GM19455 (cell line): ENCODE results near the gene RBBP6.
"Not testable (repeated sequence)": the region's sequence is repeated elsewhere in the genome, so short reads cannot be mapped to it uniquely, and the experiment has no call there.

Experiments used
- ATAC-seq: cut with Tn5 transposase; IDR thresholded peaks from one replicate; pipeline ENCODE4 v1.9.1; 2021; ENCODE audit not compliant: unreplicated experiment

Gene RBBP6

GRCh38 chr16:24568392-24568791 lies 29.0 kb downstream of the RBBP6 start:
- no peak for ATAC-seq

GRCh38 chr16:24571096-24571495 lies 31.7 kb downstream of the RBBP6 start:
- ATAC-seq = no peak

DNA sequence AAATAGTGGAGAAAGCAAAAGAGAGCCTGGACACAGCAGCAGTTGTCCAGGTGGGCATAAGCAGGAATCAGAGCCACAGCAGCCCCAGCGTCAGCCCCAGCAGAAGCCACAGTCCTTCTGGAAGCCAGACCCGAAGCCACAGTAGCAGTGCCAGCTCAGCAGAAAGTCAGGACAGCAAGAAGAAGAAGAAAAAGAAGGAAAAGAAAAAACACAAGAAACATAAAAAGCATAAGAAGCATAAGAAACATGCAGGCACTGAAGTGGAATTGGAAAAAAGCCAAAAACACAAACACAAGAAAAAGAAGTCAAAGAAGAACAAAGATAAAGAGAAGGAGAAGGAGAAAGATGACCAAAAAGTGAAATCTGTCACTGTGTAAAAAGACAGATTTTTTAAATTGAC lies 32.7 kb downstream of the RBBP6 start:
- ATAC-seq = no peak

DNA sequence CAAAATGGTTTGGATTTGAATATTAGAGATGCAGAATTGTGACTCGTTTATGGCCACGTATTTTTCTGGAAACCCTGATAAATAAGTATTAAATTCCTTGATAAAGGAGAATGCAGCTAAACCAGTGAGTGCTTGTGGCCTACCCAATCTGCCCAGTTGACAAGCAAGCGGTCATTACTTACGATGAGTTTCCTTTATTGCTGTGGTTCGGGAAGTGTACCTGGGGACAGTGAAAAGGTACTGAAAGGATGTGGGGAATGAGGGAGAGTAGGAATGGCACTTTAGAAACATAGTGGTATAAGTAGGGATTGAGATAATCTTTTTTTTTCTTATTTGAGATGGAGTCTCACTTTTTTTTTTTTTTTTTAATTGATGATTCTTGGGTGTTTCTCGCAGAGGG lies 33.8 kb downstream of the RBBP6 start:
- ATAC-seq = no peak

GRCh38 chr16:24574515-24575485 lies 35.4 kb downstream of the RBBP6 start:
- ATAC-seq = not testable (repeated sequence)

DNA sequence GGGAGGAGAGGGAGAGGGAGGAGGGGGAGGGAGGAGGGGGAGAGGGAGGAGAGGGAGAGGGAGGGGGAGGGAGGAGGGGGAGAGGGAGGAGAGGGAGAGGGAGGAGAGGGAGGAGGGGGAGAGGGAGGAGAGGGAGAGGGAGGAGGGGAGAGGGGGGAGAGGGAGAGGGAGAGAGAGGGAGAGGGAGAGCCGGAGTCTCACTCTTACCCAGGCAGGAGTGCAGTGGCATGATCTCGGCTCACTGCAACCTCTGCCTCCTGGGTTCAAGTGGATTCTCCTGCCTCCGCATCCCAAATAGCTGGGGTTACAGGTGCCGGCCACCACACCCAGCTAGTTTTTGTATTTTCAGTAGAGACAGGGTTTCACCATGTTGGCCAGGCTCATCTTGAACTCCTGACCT lies 36.4 kb downstream of the RBBP6 start:
- ATAC-seq = not testable (repeated sequence)

- ATAC-seq = no peak
Observed at GRCh38 chr16:24577167-24577566, 37.8 kb downstream of the RBBP6 start.

DNA sequence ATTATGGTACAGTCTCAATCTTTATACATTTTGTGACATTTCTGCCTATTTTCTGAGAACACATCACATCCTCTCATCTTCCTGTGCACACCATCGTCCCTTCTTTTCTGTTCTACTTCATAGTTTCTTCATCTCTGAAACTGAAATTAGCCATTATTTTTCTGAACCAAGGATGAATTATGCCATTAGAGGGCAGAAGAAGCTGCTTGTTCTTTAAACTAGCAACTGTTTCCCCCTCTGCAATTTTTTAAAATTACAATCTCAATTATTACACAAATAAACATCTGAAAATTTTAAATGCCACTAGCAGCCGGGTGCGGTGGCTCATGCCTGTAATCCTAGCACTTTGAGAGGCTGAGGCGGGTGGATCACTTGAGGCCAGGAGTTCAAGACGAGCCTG lies 41.3 kb downstream of the RBBP6 start:
- ATAC-seq = no peak

DNA sequence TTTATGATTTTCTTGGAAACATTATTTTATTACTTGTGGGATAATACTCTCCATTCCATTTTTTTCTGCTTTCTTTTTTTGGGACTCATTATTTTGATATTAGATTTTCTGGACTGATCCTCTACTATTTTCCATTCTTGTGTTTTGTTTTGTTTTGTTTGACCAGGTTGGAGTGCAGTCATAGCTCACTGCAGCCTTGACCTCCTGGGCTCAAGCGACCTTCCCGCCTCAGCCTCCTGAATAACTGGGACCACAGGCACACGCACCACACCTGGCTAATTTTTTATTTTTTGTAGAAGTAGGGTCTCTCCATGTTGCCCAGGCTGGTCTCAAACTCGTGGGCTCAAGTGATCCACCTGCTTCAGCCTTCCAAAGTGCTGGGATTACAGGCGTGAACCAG lies 44.1 kb downstream of the RBBP6 start:
- ATAC-seq = no peak

DNA sequence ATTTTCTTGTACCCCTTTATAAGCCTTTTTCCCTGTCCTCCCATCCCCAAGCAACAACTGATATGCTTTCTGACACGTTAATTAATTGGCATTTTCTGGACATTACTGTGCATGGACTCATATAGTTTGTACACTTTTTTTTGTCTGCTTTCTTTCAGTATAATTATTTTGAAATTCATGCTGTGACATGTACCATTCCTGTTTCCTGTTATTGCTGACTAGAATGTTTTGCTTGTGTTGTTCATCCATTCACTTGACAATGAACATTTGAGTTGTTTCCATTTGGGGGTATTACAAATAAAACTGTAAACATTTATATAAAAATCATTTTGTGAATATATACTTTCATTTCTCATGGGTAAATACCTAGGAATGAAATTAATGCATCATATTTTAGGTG lies 50.6 kb downstream of the RBBP6 start:
- ATAC-seq = no peak

DNA sequence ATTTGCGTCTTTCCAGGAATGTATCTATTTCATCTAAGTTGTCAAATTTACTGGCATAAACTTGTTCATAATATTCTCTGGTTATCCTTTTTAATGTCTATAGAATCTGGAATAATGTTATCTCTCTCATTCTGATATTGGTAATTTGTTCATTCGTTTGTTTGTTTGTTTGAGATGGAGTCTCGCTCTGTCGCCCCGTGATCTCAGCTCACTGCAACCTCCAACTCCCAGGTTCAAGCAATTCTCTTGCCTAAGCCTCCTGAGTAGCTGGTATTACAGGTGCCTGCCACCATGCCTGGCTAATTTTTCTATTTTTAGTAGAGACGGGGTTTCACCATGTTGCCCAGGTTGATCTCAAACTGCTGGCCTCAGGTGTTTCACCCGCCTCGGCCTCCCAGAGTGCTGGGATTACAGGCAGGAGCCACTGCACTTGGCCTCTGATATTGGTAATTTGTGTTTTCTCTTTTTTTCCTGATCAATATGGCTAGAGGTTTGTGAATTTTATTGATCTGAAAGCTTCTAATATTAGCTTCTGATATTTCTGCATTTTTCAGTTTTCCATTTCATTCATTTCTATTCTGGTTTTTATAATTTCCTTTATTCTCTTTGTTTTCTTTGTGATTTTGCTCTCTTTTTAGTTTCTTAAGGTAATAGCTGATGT lies 59.5 kb downstream of the RBBP6 start:
- ATAC-seq = no peak

- ATAC-seq = no peak
Observed at GRCh38 chr16:24609417-24609739, 70.0 kb downstream of the RBBP6 start.

DNA sequence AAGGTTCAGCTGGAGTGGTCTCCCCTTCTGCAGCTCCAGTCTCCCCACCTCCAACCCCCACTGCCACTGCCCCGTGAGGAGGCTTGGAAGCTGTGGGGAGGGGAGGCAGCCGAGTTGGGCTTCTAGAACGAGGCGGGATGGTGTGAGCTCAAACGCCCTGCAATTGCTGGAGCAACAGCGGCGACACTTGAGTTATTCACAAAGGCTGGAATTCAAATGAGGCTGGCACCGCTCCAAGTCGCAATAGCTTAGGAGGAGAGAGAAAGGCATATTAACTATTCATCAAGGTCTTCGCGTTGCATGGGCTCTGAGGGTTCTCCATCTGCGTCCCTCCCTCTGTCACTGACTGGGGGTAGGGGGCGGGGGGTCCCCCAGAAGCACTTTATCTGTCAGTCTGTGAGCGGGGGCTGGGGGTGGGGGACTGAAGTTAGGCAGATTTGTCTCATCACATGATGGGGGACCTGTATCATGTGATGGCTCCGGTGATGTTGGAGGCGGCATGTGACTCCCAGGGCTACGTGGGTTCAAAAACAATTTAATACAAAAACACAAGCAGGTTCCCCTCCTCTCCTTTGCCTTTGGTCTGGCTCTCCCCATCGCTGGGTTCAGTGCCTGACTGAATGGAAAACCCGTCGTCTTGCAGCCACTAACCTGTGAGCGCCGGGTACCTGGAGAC lies 70.5 kb downstream of the RBBP6 start:
- no peak for ATAC-seq

- ATAC-seq = no peak
Observed at GRCh38 chr16:24610416-24610755, 71.0 kb downstream of the RBBP6 start.

- ATAC-seq = no peak
Observed at GRCh38 chr16:24611310-24611709, 71.9 kb downstream of the RBBP6 start.

GRCh38 chr16:24612656-24613055 lies 73.3 kb downstream of the RBBP6 start:
- no peak for ATAC-seq

DNA sequence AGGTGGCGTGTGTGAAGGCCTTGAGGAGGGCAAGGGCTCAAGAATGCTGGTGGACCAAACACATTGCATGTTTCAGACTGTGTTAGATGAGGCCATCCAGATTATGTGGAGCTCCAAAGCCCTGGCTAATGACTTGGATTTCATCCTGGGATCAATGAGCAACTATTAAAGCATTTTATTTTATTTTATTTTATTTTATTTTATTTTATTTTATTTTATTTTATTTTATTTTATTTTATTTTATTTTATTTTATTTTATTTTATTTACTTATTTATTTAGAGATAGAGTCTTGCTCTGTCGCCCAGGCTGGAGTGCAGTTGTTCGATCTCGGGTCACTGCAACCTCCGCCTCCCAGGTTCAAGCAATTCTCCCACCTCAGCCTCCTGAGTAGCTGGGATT lies 73.9 kb downstream of the RBBP6 start:
- not testable (repeated sequence) for ATAC-seq

DNA sequence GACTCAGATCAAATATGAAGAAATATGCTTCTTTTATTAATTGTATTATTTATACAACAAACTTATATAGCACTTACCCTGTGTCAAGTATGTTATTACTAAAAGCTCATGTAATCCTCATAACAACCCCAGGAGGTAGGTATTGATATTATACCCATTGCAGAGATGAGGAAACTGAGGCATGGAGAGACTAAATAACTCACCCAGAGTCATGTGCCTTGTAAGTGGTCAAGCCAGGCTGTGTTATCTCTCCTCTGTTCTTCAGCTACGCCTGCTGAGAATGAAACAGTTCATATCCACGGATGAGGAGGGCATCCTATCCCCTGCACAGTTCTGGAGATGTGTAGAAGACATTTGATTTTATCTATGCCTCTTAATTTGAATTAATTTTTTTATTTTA lies 78.1 kb downstream of the RBBP6 start:
- ATAC-seq = no peak
